Measurements from ENCODE around the gene ASB4.
"Not testable (repeated sequence)": the region's sequence is repeated elsewhere in the genome, so short reads cannot be mapped to it uniquely, and the experiment has no call there.

Gene ASB4

DNA sequence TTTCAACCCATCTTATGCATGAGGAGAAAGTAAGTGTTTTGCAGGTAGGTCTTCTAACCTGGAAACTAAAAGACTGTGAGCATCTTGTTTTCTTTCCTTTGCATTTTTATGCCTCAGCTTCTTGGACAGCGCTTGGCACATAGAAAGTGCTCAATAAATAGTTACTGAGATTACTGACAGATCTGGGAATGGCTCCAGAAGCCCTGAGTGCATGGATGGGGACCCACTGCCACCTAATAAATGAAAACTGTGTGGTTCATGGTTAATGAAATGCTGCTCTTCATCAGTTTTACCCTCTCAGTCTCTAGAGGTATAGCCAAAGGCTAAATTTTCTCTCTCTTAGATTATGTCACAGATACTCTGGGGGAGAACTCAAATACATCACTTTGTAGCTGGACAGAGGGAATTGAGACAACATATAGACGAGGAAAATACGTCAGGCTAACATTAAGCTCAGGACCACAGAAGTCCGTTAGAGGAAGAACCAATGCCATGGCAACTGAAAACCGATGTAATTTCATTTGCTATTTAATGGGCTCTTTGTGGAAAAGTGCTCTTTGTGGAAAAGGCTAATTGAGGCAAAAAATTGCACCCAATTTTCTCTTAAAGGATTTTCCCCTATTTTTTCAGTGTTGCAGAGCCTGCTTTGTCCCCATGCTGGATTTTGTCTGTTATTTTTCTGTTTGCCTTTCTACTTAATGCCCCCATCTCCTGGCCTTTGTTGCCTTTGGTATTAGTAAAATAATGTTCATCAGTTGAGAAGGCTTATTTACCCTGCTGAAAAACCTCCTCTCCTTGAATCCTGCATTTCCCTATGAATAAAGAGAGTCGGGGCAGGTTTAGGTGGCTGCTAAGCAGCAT is 17.8 kb downstream of the ASB4 start:
- H3K4me2 ChIP-seq (ENCODE audit: low read length), result no peak overlapping the region
- no peaks in the 10 kb centered on the region for H3K9me3 ChIP-seq (ENCODE audit: insufficient read depth, low read length)
- no peak overlapping the region for H3K9ac ChIP-seq (ENCODE audit: low read length)
- no peaks in the 10 kb centered on the region for H3K36me3 ChIP-seq (replicated peaks; ENCODE audit: low read depth, low read length)
- H3K79me2 ChIP-seq (ENCODE audit: low read length), result no peaks in the 10 kb centered on the region
- H3K4me1 ChIP-seq (ENCODE audit: low read length), result peaks cover 12% of the 10 kb centered on the region
- no peak overlapping the region for H3K4me3 ChIP-seq (ENCODE audit: low read length)
- no peaks in the 10 kb centered on the region for H4K20me1 ChIP-seq (ENCODE audit: insufficient read depth, low read length)
- peaks cover 16% of the 10 kb centered on the region for H3K27me3 ChIP-seq (ENCODE audit: low read depth, low read length)
- H2AFZ ChIP-seq (ENCODE audit: low read depth, low read length), result no peak overlapping the region
- TF ChIP-seq EZH2phosphoT487 (IDR thresholded peaks at IDR 0.05; ENCODE audit: low read depth), result no peak
- TF ChIP-seq, protein P1, sequence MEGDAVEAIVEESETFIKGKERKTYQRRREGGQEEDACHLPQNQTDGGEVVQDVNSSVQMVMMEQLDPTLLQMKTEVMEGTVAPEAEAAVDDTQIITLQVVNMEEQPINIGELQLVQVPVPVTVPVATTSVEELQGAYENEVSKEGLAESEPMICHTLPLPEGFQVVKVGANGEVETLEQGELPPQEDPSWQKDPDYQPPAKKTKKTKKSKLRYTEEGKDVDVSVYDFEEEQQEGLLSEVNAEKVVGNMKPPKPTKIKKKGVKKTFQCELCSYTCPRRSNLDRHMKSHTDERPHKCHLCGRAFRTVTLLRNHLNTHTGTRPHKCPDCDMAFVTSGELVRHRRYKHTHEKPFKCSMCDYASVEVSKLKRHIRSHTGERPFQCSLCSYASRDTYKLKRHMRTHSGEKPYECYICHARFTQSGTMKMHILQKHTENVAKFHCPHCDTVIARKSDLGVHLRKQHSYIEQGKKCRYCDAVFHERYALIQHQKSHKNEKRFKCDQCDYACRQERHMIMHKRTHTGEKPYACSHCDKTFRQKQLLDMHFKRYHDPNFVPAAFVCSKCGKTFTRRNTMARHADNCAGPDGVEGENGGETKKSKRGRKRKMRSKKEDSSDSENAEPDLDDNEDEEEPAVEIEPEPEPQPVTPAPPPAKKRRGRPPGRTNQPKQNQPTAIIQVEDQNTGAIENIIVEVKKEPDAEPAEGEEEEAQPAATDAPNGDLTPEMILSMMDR (IDR thresholded peaks at IDR 0.05; ENCODE audit: low read depth, low read length), result no peak
- H3K27ac ChIP-seq (ENCODE audit: low read length), result no peak overlapping the region

DNA sequence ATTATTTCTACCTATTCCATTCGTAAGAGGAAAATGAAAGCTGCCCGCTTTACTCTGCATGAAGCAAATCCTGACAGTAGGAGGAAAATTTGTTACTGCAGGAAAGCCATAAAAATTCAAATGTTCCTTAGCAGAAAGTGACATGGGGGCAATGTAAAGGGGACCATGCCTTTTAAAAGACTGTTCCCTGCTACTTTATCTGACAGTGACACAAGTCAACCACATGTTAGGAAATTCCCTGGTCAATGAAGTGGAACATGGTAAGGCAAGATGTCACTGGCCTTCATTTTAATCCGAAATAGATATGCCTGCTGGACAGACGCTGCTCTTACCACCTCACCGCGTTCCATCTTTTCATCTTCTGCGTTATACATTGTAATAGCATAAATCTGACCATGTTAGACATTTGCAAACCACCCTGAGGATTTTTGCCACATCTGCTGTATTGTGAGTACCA is 18.4 kb downstream of the ASB4 start:
- not testable (repeated sequence) for H3K79me2 ChIP-seq (ENCODE audit: low read length)

DNA sequence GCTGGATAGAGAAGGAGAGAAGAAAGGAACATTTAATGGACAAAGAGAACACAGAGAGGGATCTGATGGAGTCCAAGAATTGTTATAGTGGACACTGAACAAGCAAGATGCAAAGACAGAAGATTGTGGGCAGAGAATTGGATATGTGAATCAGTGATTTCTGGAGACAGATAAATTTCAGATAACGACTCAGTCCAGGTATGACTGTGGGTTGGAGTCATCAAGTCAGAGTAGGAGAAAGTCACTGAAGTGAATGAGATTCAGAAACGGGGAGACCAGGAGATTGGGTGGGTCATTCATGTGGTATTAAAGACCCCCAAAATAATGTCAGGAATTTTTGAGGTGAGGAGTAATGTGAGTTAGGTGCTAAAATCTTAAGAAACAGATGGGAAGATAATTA is 23.0 kb downstream of the ASB4 start:
- no peak for TF ChIP-seq EZH2phosphoT487 (IDR thresholded peaks at IDR 0.05; ENCODE audit: low read depth)
- TF ChIP-seq, protein P1 (IDR thresholded peaks at IDR 0.05; ENCODE audit: low read depth, low read length), result no peak
- no peak overlapping the region for H3K4me3 ChIP-seq (ENCODE audit: low read length)
- no peak overlapping the region for H3K9ac ChIP-seq (ENCODE audit: low read length)
- no peaks in the 10 kb centered on the region for H3K79me2 ChIP-seq (ENCODE audit: low read length)
- no peak overlapping the region for H3K4me2 ChIP-seq (ENCODE audit: low read length)
- H3K4me1 ChIP-seq (ENCODE audit: low read length), result 0 out of 2 replicates have a peak, but pooled peaks cover 4% of the 10 kb centered on the region
- H3K27me3 ChIP-seq (ENCODE audit: low read depth, low read length), result peaks cover 26% of the 10 kb centered on the region
- no peaks in the 10 kb centered on the region for H4K20me1 ChIP-seq (ENCODE audit: insufficient read depth, low read length)
- H3K36me3 ChIP-seq (replicated peaks; ENCODE audit: low read depth, low read length), result no peaks in the 10 kb centered on the region
- no peaks in the 10 kb centered on the region for H3K9me3 ChIP-seq (ENCODE audit: insufficient read depth, low read length)
- H3K27ac ChIP-seq (ENCODE audit: low read length), result no peak overlapping the region
- no peak overlapping the region for H2AFZ ChIP-seq (ENCODE audit: low read depth, low read length)

More for the DNA sequence above, 18.4 kb downstream of the ASB4 start:
- not testable (repeated sequence) for H3K4me3 ChIP-seq (ENCODE audit: low read length); H3K4me2 ChIP-seq (ENCODE audit: low read length); H3K9me3 ChIP-seq (ENCODE audit: insufficient read depth, low read length); H3K36me3 ChIP-seq (replicated peaks; ENCODE audit: low read depth, low read length); H3K9ac ChIP-seq (ENCODE audit: low read length); H2AFZ ChIP-seq (ENCODE audit: low read depth, low read length); H3K27ac ChIP-seq (ENCODE audit: low read length); H4K20me1 ChIP-seq (ENCODE audit: insufficient read depth, low read length)
- H3K27me3 ChIP-seq (ENCODE audit: low read depth, low read length), result peaks cover 16% of the 10 kb centered on the region
- H3K4me1 ChIP-seq (ENCODE audit: low read length), result peaks cover 12% of the 10 kb centered on the region

DNA sequence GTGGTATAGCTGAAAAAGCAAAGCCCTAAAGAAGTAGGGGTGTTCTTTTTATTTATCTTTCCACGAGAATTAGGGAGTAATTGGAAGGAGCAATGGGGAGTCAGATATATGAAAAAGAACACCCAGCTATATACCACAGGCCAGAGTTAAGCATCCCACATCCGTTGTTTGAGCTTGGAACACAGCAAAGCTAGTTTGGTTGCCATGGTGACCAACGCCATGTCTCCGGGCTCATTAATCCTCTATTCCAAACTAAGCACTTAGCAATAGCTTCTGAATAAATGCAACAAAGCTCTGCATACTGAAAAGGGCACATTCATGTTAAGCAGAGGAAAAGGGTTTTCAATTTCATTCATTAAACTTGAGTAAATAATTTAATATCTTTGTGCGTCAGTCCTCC is 23.5 kb downstream of the ASB4 start:
- Histone ChIP-seq H3K27ac (ENCODE audit: low read length) (no peak overlapping the region), H4K20me1 (ENCODE audit: insufficient read depth, low read length) (no peaks in the 10 kb centered on the region), H3K9me3 (ENCODE audit: insufficient read depth, low read length) (no peaks in the 10 kb centered on the region), H3K27me3 (ENCODE audit: low read depth, low read length) (peaks cover 26% of the 10 kb centered on the region), H3K9ac (ENCODE audit: low read length) (no peak overlapping the region), H3K4me3 (ENCODE audit: low read length) (no peak overlapping the region), H3K36me3 (replicated peaks; ENCODE audit: low read depth, low read length) (no peaks in the 10 kb centered on the region), H3K4me1 (ENCODE audit: low read length) (0 out of 2 replicates have a peak, but pooled peaks cover 4% of the 10 kb centered on the region), H3K79me2 (ENCODE audit: low read length) (no peaks in the 10 kb centered on the region), H2AFZ (ENCODE audit: low read depth, low read length) (no peak overlapping the region), H3K4me2 (ENCODE audit: low read length) (no peak overlapping the region)
- TF ChIP-seq, protein P1 (IDR thresholded peaks at IDR 0.05; ENCODE audit: low read depth, low read length), result no peak
- TF ChIP-seq EZH2phosphoT487 (IDR thresholded peaks at IDR 0.05; ENCODE audit: low read depth), result no peak

Data from OCI-LY3 (cell line).